Activated T-helper 1 cell treated with anti-CD3 and anti-CD28 coated beads, Interleukin-2, amount 50 U/mL, for 16 hours (primary cell): ENCODE measurements around the gene KCNH1.

Source experiments
- DNase-seq, 2 donors: peaks; one replicate each; pipeline ENCODE4 v3.0.0-alpha.2; 2020; ENCODE audit warnings: low read depth in 1 of 2, low spot score in 1 of 2

KCNH1 gene

DNA sequence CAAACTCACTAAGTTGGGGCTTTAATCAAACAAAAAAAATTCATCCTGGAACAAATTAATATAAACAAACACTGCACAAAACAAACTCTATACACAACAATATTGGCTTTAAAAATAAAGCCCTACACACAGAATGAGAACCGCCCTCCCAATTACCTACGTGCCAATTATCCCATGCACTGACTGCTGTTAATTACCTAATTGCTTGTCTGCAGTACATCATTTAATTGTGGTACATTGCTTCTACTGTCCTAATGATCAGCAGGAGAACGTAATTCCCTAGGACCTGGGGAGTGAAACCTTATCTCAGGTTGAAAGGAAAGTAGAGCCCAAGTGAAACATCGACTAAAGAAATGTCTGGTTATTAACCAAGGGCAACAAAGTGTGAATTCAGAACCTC, 364.5 kb downstream of the KCNH1 start:
- no peak for DNase-seq

- DNase-seq: no peak
These were observed 369.4 kb downstream of the KCNH1 start for GRCh38 chr1:210764536-210764935.

DNA sequence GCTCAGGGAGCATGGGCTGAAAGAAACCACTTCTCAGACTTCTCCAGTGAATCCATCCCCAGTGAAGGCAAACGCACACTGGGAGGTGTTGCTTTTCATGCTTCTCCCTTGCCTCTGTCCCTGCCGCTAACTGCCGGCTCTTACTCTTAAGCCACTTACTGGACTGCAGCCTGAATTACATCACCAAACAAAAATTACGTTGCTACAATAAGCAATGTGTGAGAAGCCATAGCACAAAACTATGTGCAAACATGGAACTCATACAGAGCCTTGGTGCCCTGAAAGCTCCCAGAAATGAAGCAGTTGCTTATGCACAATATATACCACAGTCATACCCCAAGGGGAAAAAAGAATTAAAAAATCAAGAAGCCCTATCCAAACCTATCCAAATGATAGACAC, 375.2 kb downstream of the KCNH1 start:
- no peak for DNase-seq

GRCh38 chr1:210758261-210758660, 375.7 kb downstream of the KCNH1 start:
- DNase-seq: no peak

GRCh38 chr1:210757677-210758076, 376.3 kb downstream of the KCNH1 start:
- DNase-seq: no peak

DNA sequence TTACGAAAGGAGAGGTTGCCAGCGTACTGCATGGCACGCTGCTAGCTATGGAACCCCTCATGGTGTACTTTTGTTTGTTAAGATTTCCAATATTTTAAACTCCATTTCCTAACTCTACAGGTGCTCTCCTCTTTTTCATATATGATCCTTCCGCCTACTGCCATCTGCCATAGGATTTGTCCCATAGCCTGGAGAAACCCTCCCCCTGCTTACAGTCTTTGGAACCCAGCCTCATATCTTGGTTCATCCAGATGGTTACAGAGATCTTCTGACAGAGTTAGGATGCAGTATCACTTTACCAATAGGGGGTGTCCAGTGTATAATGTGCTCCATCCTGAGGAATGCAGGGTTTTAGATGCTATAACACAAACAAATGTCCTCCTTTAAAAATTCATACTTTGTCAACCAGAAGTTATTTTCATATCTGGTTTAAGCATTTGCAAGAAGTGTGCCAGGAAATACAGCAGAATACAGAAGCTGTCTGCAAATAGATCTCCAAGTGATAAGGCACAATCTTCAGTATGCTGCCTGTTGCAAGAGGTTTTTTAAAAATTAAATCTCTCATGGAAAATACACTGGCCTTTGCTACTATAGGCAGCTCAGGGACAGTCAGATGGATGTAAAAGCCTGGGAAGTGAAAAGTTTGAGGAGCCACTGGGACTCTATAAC, 377.8 kb downstream of the KCNH1 start:
- DNase-seq: no peak

DNA sequence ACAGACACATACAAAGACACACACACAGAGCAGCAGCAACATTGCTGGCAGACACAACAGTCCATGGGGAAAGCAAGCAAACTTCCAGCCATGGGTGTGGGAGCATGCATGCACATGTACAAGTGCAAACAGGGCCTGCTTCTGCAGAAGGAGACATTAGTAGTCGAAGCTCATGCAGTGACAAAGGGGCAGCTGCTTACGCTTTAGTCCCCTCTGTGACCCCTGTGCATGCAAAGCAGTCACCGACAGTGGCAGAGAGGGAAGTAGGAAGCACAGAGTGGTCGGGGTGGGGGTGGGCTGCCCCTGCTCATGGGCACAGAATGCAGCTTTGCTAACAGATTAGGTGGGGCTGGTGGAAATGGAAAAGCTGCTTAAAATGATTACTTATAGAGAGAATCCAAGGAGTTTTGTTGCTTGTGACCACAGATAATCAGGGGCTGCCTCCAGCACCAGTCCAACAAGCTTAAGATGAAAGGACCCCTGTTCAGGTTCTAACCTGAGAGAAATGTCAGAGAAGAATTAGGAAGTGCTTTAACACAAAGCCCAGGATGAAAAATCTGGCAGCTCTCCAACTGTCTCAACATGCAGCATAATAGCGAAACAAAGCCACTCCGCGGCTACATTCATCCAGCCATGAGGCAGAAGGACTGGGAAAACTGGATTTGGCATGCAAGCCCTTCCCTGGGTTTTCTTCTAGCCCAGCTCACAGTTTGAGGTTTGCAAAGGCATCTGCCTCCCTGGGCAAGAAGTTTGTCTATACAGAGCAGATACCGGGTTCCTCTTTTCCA, 378.9 kb downstream of the KCNH1 start:
- DNase-seq: no peak

GRCh38 chr1:210751911-210752310, 382.0 kb downstream of the KCNH1 start:
- DNase-seq: no peak

DNA sequence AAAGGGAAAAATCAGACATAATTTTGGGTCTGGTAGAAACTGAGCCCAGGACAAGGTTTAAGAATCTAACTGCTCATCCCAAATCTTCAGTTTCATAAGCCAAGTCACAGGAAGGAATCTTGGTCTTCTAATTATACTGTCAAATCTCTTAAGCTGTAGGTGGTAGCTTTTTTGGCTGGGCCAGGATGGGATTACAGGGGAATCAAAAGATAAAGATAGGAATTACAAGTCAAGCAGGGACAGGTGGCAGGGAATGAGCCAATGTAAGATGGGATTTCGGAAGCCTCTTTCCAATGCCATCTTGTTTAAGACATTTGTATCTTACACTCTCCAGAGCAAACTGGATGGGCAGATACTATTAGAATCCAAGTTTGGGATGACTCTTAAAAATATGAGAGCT, 383.5 kb downstream of the KCNH1 start:
- DNase-seq: no peak

DNA sequence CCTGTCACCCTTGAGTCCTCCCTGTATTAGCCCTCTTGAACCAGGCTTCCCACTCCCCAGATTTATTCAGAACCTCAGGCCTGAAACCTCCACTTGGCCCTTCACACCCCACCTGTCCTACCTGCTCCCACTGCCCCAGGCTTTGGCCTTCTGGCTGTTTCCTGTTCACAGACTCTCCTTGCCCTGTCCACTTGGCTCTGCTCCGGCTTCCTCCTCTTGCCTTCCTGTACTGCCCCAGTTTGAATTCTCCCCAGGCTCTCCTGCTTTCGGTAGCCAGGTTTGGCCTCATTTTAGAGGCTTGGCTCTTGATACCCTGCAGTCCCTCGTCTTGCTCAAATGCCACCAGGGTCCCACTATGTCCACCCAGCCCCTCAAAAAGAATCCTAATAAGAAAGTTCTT, 385.2 kb downstream of the KCNH1 start:
- no peak for DNase-seq

DNA sequence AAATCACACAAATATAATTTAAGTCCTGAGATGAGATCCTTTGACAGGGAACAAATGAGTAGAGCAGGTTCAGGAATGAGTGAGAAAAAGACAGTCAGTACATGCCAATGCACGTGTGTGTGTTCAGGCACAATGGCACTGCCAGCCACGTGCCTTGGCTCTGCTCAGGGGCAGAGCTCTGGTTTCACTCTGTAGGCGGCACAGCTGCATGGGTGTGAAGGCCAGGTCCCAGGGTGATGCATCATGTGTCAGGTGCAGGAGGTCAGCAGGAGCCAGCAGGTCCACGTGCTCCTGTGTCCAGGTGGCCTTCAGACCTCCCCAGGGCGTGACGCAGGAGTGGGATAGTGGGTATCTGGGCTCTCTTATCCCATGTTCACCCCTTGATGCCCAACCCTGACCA, 386.1 kb downstream of the KCNH1 start:
- DNase-seq: no peak

- DNase-seq: no peak
These were observed 386.8 kb downstream of the KCNH1 start for GRCh38 chr1:210747112-210747511.

- DNase-seq: no peak
These were observed 387.8 kb downstream of the KCNH1 start for GRCh38 chr1:210746024-210746731.

DNA sequence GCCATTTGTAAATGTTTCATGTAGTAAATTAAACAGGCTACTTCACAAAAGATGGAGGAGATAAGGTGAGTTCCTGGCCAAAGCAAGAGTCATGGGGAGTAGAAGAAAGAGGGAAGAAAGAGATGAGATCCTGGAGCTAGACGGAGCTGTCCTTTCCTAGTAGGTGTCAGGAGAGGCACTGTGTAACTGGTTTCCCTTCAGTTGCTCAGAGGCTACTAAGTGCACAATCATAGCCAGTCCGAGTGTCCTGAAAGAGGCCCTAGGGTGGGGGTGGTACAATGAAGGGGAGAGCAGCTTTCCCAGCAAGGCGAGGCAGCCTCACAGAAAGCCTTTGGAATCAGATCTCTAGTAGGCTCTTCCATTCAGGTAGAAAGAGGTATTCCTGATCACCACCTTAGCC, 390.9 kb downstream of the KCNH1 start:
- no peak for DNase-seq

DNA sequence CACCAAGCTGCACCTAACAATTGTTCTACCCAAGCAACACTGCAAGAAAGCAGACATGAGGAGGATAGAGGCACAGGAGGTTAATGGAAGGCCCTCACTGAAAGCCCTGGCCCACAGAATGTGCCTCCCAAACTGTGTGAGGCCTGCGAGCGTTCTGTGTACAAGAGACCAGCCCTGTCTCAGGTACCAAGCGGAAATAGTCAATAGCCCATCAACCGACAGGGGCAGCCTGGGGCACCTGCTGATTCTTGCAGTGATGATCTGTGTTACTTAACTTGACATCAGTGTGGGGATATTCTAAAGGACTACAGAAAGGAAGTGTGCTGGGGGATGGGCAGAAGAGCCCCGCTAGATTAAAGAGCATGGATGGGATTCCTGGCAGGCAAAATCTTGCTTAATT, 392.4 kb downstream of the KCNH1 start:
- DNase-seq: no peak

- DNase-seq: no peak
These were observed 394.3 kb downstream of the KCNH1 start for GRCh38 chr1:210739627-210740026.

DNA sequence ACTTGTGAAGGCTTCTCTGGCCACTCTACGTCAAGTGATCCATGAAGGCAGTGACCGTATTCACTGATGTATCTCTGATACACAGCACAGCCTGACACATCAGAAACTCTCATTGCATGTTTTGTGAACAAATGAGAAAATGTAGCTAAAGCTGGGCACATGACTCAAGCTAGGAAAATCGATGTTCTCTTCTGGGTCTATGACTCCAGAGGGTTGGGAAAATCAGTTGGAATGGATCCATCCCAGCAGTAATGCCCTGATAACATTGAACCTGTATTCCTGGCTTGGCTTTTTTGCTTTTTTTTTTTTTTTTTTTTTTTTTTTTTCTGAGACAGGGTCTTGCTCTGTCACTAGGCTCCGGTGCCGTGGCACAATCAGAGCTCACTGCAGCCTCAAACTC, 395.7 kb downstream of the KCNH1 start:
- no peak for DNase-seq

GRCh38 chr1:210736713-210737112, 397.2 kb downstream of the KCNH1 start:
- no peak for DNase-seq

DNA sequence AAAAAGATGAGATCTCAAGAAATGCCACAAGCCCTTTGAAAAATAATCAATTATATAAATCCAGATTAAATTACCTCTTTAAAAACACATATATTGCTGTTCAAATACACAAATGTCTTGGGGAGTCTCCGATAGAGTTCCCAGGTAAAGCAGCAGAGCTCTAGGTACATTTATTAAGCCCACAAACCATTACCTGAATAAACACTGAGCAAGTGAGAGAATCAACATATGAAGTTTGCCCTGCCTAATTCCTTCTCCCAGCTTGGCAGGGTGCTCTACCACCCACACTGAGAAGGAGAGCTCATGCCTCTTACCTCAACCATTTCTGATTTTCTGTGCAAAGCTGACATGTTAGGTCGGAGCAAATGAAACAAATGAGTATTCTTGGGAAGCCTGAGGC, 402.4 kb downstream of the KCNH1 start:
- no peak for DNase-seq

- DNase-seq: no peak
These were observed 402.8 kb downstream of the KCNH1 start for GRCh38 chr1:210731193-210731592.

DNA sequence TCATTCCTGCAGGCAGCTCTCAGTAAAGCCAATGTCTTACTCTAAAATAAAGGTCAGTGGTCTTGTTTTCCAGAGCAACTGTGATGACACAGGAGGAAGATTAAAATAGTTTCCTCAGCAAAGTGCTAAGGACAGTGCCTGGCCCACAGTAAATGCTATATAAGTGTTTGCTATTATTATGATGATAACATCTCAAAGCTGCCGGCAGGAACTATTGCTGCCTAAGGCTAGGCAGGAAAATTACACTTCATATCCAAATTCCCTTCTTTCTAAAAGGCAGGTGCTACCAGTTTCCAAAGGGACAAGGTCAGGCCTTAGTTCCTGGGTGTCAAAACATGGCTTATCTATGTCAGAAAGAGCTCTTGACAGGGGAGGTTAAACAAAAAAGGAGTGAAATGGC, 403.9 kb downstream of the KCNH1 start:
- no peak for DNase-seq

GRCh38 chr1:210728437-210729149, 405.4 kb downstream of the KCNH1 start:
- DNase-seq: no peak
